ENCODE data around the gene IL6R.
"Not testable (repeated sequence)": the region's sequence is repeated elsewhere in the genome, so short reads cannot be mapped to it uniquely, and the experiment has no call there.

The IL6R gene

DNA sequence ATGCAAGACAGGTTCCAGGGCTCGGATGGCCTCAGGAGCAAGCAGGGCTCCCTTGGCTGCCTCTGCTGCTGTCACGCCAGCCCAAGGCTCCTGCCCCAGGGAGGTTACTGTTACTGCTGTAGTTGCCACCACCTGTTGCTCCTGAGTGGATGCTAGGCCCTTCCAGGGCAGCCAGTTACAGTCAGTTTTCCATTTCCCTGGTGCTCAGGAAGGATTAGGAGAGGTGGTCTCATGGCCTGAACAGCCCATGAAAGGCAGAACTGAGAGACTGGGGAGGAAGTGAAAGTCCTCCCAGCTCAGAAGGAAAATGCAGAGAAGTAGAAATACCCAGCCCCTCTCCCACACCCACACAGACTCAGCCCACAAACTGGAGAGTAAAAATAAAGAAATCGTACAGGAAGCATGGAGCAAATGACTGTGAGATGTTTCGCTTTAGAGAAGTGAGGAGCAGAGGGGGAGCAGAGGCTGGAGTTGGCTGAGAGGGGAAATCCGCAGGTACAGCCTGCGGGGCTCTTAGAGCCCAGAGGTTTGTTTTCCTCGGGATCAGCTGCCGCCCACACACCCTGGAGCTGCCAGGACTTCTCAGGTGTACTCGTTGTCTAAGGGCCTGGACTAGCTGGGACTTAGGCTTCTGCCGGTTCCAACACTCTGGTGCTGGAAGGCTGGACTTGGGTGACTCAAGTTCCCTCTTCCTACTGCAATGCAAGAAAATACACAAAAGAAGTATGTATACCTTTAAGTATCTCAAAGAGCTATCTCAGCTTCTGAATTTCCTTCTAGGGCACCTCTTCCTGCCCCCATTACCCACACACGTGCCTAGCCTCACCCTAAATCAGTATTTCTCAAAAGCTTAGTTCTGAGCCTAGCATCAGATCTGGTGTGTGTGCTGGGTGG lies 2.3 kb downstream of the IL6R start:
- no peak for DNase-seq

- no peak for DNase-seq
Observed at GRCh38 chr1:154408174-154408777, 3.1 kb downstream of the IL6R start.

- no peak for DNase-seq
Observed at GRCh38 chr1:154410185-154410827, 5.2 kb downstream of the IL6R start.

DNA sequence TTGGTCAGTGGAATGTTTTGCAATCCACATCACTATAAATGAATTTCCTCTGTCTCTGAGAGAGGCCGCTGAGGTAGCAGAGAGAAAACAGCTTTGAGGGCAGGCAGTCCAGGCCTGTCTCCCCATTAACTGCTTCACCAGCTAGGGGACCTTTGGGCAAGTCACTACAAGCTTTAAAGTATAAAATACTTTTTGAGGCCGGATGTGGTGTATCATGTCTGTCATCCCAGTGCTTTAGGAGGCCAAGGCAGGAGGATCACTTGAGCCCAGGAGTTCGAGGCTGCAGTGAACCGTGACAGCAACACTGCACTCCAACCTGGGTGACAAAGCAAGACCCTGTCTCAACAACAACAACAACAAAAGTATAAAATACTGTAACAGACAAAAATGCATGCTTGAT lies 6.4 kb downstream of the IL6R start:
- no peak for DNase-seq

GRCh38 chr1:154413177-154413783 lies 8.1 kb downstream of the IL6R start:
- DNase-seq = no peak

GRCh38 chr1:154414606-154415005 lies 9.5 kb downstream of the IL6R start:
- DNase-seq = no peak

- no peak for DNase-seq
Observed at GRCh38 chr1:154416471-154417337, 11.6 kb downstream of the IL6R start.

DNA sequence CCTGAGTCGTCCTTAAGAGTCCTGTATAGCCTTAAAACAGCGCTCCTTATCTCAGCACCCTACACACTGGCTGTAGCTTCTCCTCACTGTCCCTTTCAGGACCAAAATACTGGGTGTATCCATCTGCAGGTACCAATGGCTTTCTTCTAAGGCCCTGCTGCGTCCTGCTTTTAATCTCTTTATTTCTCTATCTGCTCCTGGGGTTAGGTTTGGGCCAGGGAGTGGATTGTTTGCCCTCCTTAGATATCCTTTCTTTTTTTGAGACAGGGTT lies 12.1 kb downstream of the IL6R start:
- no peak for DNase-seq

DNA sequence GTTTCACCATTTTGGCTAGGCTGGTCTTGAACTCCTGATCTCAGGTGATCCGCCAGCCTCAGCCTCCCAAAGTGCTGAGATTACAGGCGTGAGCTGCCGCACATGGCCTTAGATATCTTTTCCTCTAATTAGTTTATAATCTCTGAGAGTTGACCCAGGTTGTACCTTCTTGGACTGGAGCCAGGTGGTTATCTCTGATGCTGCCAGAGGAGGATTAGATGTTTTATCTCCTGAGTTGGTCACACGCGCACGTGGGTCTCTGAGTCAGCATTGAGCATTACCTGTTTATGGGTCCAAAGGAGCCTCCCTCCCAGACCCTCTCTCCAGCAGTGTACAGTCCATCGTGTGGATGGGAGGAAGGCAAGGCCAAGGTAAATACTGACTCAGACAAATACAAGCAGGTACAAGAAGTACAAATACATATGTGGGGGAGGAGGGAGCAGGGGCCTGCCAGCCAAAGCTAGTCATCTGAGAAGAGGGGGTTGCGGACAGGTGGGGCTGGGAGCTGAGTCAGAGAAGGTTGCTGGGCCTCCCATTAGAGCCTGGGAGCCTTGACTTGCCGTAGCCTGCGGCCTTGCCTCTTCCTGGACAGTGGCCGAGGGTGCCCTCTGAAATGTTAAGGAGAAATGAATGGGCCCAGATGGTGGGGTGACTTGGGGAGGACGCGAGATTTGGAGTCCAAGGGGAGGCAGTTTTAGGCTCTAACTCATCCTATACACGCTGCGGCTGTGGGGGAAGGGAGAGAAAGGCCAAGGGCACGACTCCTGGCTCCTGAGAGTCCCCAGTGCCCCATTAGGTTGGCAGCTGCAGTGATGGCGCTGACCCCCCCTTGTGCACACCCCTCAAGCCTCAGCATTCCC lies 13.1 kb downstream of the IL6R start:
- no peak for DNase-seq

DNA sequence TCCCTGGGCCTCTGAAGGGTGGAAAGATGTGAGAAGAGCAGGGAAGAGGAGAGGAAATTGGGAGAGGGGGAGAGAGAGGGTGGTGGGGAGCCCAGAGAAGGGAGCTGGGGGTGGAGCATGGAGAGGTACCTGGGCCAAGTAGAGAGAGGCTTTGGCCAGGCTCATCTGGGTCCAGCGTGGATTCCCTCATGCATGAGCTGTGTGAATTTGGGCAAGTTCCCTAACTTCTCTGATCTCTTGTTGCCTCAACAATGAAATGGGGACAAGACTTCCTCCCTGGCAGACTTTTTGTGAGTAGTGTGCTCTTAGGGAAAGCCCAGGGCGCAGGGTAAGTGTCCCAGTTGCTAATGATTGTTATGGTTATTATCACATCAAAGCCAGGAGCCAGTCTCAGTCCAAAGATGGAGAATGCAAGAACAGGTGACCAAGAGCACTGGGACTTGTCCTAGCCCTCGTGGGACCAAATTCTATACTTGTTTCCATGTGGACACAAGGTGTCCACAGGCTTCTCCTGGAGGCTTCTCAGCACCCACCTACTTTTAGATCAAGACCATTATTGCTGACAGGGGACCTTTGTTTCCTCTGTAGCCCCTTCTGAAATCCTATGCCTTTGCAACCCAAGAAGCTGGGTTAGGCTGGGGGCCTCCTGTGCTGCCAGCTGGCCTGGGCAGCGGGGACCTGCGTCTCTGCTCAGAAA lies 13.9 kb downstream of the IL6R start:
- DNase-seq = no peak

GRCh38 chr1:154419620-154420571 lies 14.8 kb downstream of the IL6R start:
- no peak for DNase-seq

DNA sequence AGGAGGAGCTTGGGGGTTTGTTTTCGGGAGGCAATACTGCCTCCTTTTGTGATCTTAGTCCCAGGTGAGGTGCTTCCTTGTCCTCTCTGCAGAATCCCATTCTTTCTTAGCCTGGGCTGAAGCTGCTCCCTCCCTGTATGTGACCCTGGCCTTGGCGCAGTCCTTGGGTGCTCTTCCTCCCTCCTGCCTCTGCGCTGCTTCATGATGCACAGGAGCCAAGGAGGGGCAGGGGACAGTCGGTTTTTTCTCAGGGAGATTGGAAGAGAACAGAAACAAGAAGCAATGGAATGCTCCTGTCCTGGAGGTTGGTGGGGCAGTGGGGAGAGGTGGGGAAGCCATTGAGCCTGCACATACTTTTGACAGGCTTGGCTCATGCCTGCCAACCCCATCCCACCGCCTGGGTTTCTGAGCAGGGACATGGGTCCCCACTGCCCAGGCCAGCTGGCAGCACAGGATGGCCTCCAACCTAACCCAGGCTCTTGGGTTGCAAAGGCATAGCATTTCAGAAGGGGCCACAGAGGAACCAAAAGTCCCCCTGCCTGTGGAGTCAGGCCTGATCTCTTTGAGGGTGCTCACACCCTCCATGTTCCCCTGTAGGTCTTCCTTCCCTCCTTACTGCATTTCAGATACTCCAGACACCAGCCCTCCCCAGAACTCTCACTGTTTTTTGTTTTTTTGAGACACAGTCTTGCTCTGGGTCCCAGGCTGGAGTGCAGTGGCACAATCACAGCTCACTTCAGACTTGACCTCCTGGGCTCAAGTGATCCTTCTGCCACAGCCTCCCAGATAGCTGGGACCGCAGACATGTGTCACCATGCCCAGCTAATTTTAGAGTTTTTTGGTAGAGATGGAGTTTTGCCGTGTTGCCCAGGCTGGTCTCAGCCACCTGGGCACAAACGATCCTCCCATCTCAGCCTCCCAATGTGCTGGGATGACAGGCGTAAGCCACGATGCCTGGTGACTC lies 16.1 kb downstream of the IL6R start:
- no peak for DNase-seq

GRCh38 chr1:154422049-154422448 lies 16.9 kb downstream of the IL6R start:
- DNase-seq = not testable (repeated sequence)

- DNase-seq = no peak
Observed at GRCh38 chr1:154422521-154422920, 17.4 kb downstream of the IL6R start.

- no peak for DNase-seq
Observed at GRCh38 chr1:154423304-154423987, 18.3 kb downstream of the IL6R start.

DNA sequence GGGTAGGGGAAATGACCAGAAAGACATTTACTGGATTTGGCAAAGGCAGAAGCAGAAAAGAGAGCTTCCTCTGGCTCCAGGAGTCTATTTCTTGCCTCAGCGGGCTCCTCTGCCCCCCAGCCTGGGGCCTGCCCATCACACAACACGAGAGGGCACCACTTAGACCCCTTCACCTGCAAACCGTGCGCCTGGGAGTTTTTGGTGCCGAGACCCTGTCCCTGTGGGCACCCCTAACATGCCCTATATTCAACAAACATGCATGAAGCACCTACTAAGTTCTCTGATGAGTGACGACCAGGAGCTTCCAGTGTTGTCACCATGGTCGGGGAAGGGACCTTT lies 18.8 kb downstream of the IL6R start:
- DNase-seq = no peak

DNA sequence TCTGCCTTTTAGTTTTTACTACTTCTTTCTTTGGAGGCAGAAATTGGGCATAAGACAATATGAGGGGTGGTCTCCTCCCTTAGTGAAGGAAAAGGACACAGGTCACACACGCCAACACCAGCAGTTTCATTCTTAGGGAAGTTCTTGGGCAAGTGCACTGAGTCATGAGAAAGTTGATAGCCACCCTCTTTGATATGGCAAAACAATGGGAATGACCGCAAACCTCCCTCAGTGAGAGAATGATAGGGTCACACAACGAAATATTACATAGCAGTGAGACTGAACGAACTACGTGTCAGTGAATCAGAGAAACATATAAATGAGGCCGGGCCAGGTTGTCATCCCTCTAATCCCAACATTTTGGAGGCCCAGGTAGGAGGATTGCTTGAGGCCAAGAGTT lies 20.0 kb downstream of the IL6R start:
- no peak for DNase-seq

All from NCI-H187 treated with DMSO at 0.1 percent for 48 hours (cell line).